Transverse colon (tissue), 3 donors: ENCODE results near the gene MKRN3.

Experiments
- EP300 ChIP-seq: sonication (generic); formaldehyde crosslinking; IDR thresholded peaks from one replicate; pipeline ENCODE4 v1.6.1; 2017; ENCODE audit warnings: antibody characterized with exemption, low read depth
- POLR2A ChIP-seq: fragments of 450-650 bp; IDR thresholded peaks from one replicate; pipeline ENCODE4 v1.6.1; 2016; ENCODE audit warnings: antibody characterized with exemption, mild to moderate bottlenecking, moderate library complexity
- TF ChIP-seq, protein P1 (sequence below), 5 experiments: fragments of 200-600 bp in 3 of 5; fragments of 450-650 bp in 2 of 5; sonication (generic) in 3 of 5; IDR thresholded peaks; 1 replicate in 2 of 5; 2 replicates in 3 of 5; pipeline ENCODE4 v1.5.1; 2016 to 2017; ENCODE audit warnings: antibody characterized with exemption in 5 of 5, inconsistent platforms in 3 of 5, mild to moderate bottlenecking in 2 of 5, moderate library complexity in 1 of 5

DNA sequence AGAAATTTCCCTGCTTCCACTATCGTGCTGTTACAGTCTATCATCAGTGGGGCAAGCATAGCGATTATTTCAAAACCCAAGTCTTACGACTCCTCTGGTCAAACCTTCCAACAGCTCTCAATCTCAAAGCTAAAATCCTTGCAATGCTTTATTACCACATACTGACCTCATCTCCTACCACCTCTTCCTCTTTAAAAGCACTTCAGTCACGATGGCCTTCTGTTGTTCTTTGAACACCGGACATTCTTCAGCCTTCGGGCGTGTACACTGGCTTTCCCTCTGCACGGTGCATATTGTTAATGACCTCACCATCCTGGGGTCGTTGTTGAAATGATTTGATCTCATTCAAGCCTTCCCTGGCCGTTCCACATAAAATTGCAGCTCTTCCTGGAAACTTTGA lies 51.1 kb downstream of the MKRN3 start:
- TF ChIP-seq, protein P1, sequence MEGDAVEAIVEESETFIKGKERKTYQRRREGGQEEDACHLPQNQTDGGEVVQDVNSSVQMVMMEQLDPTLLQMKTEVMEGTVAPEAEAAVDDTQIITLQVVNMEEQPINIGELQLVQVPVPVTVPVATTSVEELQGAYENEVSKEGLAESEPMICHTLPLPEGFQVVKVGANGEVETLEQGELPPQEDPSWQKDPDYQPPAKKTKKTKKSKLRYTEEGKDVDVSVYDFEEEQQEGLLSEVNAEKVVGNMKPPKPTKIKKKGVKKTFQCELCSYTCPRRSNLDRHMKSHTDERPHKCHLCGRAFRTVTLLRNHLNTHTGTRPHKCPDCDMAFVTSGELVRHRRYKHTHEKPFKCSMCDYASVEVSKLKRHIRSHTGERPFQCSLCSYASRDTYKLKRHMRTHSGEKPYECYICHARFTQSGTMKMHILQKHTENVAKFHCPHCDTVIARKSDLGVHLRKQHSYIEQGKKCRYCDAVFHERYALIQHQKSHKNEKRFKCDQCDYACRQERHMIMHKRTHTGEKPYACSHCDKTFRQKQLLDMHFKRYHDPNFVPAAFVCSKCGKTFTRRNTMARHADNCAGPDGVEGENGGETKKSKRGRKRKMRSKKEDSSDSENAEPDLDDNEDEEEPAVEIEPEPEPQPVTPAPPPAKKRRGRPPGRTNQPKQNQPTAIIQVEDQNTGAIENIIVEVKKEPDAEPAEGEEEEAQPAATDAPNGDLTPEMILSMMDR (IDR thresholded peaks at IDR 0.05): no peak
- no peak for TF ChIP-seq POLR2A
- TF ChIP-seq EP300: no peak
